GM19035 (cell line): ENCODE measurements around the gene TRIM3.
A peak's percentile ranks its signal among the peaks of the same experiment; 100 is the strongest.

Experiments
- ATAC-seq: cut with Tn5 transposase; IDR thresholded peaks from one replicate; pipeline ENCODE4 v1.9.1; 2021; ENCODE audit not compliant: unreplicated experiment

Gene TRIM3

DNA sequence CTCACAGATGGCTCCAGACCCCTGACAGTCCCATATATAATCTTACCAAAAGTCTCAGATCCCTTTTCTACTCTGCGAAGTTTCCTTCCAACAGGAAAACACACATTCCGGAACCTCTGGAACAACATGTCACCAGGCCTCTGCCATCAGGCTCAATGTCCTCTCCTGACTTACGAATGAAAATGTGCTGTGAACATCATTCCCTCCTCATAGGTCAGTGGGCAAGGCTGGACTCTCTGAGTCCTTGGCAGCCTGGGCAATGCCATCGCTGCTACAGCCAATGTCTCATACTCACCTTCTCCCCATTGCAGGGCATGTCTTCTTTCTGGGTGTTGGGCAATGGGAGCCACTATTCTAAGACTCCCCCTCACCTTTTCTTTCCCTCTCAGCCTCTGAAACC, 31.3 kb downstream of the TRIM3 start:
- no peak for ATAC-seq

DNA sequence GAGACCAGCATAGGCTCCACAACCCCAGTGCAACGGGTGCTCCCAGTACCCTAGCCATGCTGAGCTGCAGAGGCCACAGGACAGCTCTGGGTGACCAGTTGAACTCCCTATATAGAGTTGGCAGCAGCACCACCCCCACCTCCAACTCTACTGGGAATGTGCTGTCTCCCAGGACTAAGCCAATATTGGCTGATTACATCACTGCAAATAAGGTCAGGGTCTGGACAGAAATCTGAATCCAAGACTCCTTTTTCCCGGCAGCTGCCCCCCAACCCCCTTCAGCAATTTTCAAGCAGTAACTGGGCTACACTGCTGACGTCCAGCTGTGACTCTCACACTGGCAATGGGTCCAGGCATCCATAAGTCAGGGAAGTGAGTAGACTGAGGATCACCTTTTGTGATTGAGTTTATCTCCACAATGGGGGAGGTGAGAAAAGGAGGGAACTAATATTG, 32.8 kb downstream of the TRIM3 start, which contains the start of gene HPX:
HPX (minus strand) TSS at position 82 of the 453 bp plus-strand sequence; CDS start at position 58, 24 bp downstream.
- no peak for ATAC-seq

DNA sequence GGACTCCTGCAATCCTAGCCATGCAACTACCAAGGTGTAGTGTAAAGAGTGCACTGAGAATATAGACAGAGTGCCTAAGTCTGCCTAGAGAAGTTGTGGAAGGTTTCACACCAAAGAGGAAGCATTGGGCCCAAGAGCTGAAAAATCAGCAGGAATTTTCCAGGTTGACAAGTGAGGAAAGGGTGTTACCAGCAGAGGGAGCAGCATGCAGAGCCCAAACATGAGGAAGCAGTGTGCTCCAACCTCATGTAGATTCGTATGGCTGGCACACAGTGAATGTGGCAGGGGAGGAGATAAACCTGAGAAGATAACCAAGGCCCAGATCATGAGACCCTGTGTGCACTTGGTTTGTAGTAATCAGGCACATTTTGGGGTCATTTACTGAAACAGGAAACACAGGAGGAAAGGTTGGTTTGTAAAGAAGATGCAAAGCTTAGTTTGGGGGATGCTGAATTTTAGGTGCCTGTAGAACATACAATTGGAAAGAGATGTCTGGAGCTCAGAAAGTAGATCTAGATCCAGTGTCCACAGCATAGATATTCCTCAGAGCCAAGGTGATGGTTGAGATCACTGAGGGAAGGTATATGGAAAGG, 34.7 kb downstream of the TRIM3 start:
- ATAC-seq = no peak

DNA sequence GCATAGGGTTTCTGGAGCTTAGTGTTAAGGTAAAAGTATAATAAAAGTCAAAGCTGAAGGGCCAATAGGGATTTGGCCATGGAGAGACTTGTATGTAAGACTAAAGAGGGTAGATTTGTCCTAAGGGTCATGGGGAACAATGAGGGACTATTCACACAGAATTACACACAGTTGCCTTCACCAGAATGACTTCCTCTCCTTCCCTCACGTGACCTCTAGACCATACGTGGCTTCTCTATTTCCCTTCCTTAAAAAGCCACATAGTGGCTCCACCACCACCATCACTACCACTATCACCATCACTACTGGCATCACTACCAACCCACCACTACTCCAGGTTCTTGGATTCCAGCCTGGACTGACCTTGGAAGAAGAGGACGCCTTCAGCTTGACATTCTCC, 35.7 kb downstream of the TRIM3 start:
- no peak for ATAC-seq

DNA sequence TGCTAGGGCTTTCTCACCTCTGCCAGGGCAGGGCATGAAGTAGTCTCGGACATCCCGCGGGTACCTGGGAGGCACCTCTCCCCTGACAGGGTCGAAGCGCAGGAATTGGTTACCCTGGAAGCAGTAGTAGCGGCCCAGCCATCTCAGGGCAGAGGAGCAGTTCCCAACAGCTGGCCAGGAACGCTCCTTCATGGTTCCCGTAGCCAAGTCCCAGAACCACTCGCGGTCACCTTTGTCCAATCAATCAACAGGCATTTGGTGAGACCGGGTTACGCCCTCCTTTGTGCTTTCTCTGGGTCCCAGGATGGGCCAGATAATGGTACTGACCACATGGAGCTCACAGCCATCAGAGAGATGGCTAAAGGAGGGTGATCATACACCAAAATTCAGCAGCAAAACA, 36.3 kb downstream of the TRIM3 start:
- ATAC-seq = no peak

DNA sequence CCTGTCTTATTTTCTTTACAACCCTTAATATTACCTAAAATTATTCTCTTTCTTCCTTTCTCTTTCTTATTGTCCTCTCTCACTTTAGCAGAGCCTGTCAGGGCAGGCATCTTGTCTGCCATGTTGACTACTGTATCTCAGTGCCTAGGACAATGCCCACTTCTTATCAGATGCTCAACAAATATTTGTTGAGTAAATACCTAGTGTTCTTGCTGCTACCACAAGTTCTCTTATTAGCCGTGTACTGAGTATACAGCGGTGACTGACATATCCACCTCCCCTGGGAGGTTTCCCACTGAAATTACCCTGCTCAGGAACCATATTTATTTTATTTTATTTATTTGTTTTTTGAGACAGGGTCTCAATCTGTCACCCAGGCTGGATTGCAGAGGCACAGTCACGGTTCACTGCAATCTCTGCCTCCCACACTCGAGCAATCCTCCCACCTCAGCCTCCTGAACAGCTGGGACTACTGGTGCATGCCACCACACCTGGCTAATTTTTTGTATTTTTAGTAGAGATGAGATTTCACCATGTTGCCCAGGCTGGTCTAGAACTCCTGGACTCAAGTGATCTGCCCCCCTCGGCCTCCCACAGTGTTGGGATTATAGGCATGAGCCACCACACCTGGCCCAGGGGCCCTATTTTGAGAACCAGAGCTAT, 39.6 kb downstream of the TRIM3 start:
- ATAC-seq = no peak

DNA sequence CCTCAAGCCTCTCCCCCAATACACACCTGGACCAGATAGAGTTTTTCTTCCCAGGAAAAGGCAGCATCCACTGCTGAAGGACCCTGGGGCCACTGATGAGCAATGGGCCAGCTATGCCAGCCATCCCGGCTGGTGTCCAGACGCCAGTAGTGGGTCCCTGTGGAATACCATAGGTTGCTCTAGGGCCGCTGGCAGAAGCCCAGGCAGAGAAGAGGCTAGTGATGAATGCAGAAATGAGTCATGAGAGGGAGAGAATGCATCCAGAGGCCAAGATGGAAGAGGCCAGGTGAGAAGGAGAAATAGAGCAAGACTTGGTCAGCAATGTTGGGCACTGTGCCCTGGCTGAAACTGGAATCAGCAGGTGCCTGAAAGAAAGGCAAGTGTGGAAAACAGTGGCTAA, 41.9 kb downstream of the TRIM3 start:
- ATAC-seq = no peak

DNA sequence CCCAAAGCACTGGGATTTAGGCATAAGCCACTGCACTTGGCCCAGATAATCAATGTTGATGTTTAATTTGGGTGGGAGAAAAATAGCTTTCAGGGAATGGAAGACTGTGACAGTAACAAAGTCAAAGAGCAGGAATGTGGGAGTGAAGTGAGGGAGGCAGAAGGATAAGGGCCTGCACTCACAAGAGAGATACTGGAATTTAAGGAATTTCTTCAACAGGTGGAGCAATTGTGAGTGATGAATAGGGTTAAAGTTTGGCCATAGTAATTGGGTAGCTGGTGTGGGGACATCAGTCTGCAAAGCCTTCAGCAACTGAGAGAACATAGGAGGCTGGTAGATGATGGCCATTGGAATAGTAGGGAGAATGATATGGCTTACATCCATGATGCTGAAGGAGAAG, 46.2 kb downstream of the TRIM3 start:
- ATAC-seq = no peak

DNA sequence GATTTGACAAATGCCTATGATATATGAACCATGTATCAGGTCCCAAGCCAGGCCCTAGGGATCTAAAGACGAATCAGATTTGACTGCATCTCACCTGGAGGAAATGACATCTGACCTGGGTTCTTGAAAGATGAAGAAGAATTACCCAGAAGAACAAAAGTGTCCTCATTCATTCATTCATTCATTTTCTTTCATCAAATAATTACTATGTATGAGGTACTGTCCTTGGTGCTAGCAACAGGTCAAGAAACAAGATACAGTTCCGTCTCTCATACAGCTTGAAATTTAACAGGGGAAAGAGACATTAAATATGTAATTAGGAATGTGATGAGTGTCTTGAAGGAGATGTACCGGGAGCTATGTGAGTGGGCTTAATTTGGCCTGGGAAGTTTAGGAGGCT, 53.1 kb downstream of the TRIM3 start:
- ATAC-seq = no peak

DNA sequence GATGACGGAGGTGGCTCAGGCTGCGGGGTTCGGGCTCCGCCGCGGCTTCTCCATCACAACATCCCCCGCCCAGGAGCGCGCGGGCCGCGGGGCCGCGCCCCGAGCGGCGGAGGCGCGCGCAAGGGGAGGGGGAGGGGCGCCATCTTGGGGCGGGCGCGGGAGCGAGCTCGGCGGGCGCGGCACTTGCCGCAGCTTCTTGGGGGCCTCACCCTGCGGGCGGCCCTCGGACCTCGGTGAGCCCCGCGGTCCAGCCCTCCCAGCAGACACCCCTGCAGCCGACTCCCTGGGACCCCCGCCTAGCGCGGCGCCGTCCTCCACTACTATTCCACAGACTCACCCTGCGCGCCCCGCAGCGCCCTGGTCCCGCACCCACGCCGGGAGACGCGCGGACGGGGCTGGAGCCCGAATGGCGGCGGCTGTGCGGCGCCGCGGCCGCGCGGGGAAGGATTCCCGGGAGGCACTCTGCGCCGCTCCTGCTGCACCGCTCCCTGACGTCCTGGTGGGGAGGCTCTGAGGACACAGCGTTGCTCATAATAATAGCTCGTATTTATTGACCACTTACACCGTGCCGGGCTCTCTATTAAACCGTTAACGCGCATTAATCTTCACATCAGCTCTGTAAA, 54.6 kb downstream of the TRIM3 start, which contains the start of gene APBB1:
APBB1 (minus strand) TSS at position 86 of the 623 bp plus-strand sequence. CDS start 7,747 bp downstream, outside the sequence.
- peak; percentile 68 for ATAC-seq

DNA sequence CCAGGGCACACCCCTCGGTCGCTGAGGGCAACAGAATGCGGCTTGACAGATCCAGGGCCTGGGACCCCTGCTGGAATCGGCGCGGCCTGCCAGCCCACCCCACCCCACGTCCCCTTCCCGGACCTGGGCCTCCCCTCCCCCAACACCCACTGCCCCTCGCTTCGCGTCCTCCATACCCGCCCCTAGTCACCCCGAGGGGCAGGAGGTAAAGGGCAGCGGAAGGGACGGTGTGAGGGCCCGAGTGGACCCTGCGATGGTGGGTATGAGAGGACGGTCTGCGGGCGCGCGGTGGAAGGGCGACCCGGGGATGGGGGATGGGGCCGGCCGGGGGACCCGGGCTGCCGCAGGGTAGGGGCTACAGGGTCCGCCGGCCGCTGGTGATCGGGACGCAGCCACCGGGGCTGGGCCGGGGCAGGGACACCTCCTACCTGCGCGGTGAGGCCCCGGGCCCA, 55.2 kb downstream of the TRIM3 start:
- ATAC-seq = peak; percentile 5

DNA sequence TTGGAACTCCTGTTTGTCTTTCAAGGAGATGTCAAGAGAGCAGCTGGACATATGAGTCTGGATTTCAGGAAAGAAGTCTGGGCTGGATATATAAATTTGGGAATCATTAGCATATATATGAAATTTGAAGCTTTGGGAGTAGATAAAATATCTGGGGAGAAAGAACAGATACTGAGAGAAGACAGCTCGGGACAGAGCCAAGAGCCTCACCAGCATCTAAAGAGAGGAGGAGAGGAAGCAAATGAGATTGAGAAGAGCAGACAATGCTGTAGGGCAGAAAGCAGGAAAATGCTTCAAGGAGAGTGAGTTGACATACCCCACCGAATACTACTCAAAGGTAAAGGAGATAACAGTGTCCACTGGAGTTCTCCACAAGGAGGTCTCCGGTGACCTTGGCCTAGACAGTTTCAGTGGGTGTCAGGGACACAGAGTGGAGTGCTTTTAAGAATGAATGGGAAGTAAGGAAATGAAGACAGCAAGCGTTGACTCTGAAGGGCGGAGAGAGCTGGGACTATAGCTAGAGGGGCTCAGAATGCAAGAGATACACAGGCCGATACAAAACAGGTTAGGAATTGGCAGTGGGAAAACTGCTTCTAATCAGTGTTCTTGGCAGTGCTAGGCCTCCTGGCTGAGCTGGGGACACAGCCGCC, 55.7 kb downstream of the TRIM3 start:
- ATAC-seq = no peak

DNA sequence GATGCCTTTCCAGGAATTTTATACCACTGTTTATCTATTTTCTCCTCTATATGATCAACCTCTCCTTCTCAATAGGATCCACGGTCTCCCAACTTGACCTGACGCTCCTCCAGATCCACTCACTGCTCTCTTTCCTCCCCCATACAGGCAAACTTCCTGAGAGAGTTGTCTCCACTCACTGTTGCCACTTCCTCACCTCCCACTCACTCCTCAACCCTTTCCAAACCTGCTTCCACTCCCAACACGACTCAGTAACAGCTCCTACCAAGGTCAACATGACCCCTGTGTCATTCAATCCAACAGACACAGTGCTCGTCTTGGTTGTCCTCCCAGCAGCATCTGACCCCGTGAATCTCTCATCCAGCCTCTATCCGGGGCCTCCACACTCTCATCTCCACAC, 57.9 kb downstream of the TRIM3 start:
- ATAC-seq = no peak

DNA sequence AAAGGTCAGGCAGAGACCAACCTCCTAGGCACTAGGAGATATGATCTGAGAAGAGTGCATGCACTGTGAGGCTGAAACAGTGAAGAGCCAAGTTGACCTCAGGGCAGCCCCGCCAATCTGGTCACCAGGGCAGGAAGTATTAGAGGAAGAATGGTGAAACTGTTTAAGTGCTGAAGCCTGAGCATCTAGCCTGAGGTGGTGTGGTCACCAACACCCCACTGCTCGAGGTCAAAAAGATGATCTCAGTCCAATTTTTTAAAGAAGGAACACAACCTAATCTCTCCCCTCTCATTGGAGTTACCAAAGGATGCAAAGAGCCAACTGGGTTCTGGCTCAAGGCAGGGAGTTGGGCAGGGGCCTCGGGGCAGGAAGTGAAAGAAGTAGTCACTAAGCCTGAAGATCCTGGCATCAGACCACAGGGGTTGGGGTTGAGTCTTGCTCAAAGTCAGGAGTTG, 58.8 kb downstream of the TRIM3 start:
- no peak for ATAC-seq

DNA sequence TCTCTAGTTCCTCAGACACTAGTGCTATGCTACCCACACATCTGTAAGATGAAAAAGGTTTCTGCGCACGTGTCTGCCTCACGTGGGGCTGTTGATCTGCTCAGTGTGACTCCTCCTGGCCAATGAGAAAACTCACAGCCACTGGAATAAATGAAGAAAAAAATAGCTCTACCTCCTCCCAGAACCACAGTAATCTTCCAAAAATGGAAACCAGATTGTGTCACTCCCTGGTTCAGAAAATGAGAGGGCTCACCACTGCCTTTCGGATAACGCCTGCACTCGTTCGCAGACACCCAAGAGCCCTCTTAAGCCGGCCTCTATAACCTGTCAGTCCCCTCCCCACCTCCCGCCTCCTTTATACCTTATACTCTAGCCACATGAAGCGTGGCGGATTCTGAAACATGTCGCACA, 59.9 kb downstream of the TRIM3 start:
- no peak for ATAC-seq

DNA sequence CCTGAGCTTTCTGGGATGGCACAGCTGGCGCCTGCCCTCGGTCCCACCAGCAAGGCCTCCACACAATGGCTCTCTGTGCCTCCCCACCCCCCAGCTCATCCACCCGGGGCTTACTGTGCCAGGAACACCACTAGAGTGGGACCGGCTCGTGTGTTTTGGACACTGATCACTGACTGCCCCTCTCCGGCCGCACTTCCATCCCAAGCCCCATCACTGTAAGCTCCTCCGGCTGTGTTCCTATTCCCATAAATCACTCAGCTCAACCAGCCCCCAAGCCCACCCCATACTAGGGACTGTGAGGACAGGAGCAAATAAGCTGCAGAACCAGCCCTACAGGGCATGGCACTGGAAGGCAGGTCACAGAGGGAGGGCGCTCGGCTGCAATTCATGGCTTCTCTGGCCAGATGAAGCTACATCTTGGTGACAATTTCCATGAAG, 62.1 kb downstream of the TRIM3 start:
- no peak for ATAC-seq

DNA sequence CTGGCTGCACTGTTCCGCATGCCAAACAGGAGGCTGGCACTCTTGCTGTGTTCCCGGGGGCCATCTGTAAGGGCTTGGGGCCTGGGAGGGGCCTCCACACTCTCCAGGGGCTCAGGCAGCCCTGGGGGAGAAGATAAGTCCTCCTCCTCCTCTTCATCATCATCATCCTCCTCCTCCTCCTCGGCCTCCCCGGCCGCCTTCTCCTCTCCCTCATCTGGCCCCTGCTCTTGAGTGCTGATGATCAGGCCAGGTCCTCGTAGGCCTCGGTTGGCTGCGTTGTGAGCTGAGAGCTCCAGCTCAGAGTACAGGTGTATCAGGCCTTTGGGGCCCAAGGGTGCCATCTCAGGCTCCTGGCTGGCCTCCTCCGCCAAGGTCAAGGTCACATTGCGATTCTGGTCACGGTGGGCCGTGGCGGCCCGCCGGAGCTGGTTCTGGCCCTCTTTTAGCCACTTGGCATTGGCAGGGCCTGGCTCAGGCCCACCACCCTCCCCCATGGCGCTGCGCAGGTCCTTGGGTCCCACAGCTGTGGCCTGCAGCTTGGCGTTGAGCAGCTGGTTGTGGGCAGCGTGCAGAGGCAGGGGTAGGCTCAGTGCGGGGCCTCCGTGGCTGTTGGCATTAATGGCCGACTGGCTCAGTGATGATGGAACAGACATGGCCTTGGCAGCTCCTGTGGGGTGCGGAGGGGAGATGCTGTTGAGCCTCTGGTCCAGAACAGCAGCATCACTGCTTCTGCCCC, 62.9 kb downstream of the TRIM3 start:
- no peak for ATAC-seq

DNA sequence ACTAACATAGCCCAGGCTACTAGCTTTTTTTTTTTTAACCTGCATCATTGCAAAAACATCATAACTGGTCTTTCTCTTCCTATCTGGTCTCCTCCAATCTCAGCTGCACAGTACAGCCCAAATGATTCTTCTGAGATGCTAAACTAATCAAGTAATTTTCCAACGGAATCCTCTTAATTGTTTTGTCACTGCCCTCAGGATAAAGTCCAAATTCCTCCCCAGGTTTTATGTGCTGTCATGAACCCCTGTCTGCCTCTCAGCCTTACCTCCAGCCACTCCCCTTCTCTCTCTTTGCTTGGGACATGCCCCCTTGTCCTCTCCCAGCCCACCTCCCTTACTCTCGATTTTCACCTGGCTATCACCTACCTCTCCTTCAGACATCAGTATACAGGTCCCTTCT, 67.4 kb downstream of the TRIM3 start:
- ATAC-seq = no peak

DNA sequence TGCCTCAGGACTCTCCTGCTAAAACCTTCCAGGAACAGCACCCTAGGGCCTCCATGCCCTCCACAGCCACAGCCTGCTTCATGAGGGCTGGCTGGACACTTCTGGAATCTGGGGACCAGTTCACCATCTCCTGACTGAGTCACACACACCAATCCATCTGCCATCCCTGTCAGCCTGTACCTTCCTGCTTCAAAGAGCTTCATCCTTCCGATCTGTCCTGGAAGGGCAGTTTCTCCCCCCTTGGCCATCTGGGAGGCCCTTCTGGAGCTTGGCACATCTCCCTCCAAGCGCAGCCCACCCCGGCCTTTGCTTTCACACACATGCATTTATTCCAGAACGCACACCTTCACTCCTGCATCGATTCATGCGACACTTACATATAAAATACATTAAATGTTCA, 67.9 kb downstream of the TRIM3 start:
- ATAC-seq = no peak

DNA sequence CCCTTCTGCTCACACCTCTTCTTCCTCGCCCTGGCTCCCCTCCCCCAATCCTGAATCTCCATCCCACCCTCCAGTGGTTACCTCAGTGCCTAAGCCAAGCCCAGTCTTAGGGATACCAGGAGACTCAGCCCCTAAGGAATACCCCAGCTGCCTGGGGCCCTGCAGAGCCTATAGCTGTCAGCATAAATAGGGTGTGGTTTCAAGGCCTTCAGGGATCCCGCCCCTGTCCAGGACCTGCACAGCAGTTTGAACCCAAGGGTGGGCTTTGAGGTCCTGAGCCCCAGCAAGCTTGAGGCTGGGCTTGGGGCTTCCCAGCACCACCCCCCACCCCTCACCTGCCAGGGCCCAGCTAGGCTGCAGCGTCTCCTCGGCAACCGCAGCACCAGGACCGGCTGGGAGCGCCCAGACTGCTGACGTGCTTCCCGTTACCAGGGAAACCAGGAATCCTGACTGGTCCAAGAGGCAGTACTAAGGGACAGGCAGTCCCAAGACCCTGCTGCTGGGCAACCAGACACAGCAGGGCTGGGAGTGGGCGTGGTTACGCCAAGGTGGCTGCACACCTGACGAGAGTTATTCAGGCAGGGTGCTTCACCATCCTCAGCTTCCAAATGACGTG, 68.6 kb downstream of the TRIM3 start:
- no peak for ATAC-seq
